Thymus (tissue), 11 donors: ENCODE data around the gene LOXHD1. TPM values are rescaled to one million over a fixed set of nuclear protein-coding genes. Genes with fewer than 3 reads are reported as not detected.

Experiments
- DNase-seq, 9 donors: peaks; one replicate each; pipeline ENCODE4 v3.0.0-alpha.2; 2013; ENCODE audit warnings: low spot score in 9 of 9, low read depth in 6 of 9, missing footprints in 1 of 9
- H3K27ac ChIP-seq, 2 donors: one replicate each; pipeline ENCODE4 v1.5.1; 2013; ENCODE audit warnings: control low read depth in 1 of 2, low read depth in 1 of 2, low read length in 1 of 2, mild to moderate bottlenecking in 1 of 2, moderate library complexity in 1 of 2
- H3K27me3 ChIP-seq, 2 donors: one replicate each; pipeline ENCODE4 v1.5.1; 2013; ENCODE audit warnings: low read length in 1 of 2; ENCODE audit not compliant: control insufficient read depth in 2 of 2, insufficient read depth in 1 of 2
- H3K36me3 ChIP-seq, 2 donors: one replicate each; pipeline ENCODE4 v1.5.1; 2013; ENCODE audit warnings: low read length in 1 of 2, mild to moderate bottlenecking in 1 of 2, moderate library complexity in 1 of 2; ENCODE audit not compliant: control insufficient read depth in 2 of 2, insufficient read depth in 2 of 2
- H3K4me1 ChIP-seq, 2 donors: one replicate each; pipeline ENCODE4 v1.5.1; 2013; ENCODE audit warnings: low read length in 2 of 2; ENCODE audit not compliant: control insufficient read depth in 2 of 2, insufficient read depth in 2 of 2
- H3K4me3 ChIP-seq, 2 donors: one replicate each; pipeline ENCODE4 v1.5.1; 2013; ENCODE audit warnings: low read length in 2 of 2, control low read depth in 1 of 2, mild to moderate bottlenecking in 1 of 2
- H3K9me3 ChIP-seq, 2 donors: one replicate each; pipeline ENCODE4 v1.5.1; 2013; ENCODE audit warnings: low read length in 1 of 2, mild to moderate bottlenecking in 1 of 2; ENCODE audit not compliant: control insufficient read depth in 2 of 2, insufficient read depth in 1 of 2
- WGBS: extraction: QIAGEN DNeasy Blood & Tissue Kit; methylation state at CpG from one replicate; pipeline ENCODE4 v1.1.7; 2013; 5-methylcytosine and 5-hydroxymethylcytosine counted together
- polyA plus RNA-seq: library from polyadenylated mRNA; stranded (reverse); fragments of 200-250 nt; gene quantifications from one replicate; pipeline ENCODE4 v1.2.3, GENCODE V29; 2013
- total RNA-seq: library from RNA; stranded (reverse); fragments of 120-200 nt; gene quantifications from one replicate; pipeline ENCODE4 v1.2.4, GENCODE V29; 2013
- donor health status: healthy.

The LOXHD1 gene
- total and polyA plus RNA-seq, 2 donors, result 0.09 to 0.24 TPM

GRCh38 chr18:46466234-46467160 is 190.5 kb downstream of the LOXHD1 start:
- no peak for DNase-seq
- WGBS, result 87% methylated on average over 9 of the region's 9 CpGs
- Histone ChIP-seq H3K4me1 (no peaks in the 10 kb centered on the region), H3K27ac (no peak overlapping the region), H3K9me3 (no peaks in the 10 kb centered on the region), H3K36me3 (no peaks in the 10 kb centered on the region), H3K27me3 (peaks cover 0 to 6% of the 10 kb centered on the region in 2 donors), H3K4me3 (no peak overlapping the region)

DNA sequence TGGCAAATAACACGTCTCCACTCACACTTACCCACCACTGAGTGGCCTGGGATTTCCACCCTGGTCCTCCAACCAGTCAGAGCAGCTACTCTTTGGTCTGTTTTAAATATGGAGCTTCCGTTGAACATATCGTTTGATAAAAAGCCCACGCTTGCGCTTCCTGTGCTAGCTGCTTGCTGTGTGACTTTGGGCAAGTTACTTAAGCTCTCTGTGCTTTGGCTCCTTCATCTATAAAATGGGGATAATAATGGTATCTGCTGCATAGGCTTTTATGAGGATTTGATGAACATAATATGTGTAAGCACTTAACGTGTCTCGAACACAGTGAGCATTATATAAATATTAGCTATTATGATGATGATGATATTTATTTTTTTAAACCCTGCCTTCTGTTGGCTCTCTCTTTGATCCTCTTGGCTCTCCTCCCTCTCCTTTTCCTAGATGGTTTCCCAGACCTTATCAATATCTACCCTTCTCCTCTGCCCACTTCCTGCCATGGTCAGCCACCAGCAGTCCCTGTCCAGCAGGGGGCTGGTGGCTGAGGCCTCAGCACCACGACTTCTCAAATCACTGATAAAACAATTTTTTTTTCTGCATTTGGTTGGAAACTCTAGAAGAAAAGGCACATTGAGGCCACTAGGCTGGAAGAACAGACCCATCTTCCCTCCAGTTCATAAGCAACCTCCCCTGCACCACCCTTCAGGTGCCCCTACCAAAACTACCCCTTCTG is 191.9 kb downstream of the LOXHD1 start:
- no peak overlapping the region for H3K27ac ChIP-seq
- H3K4me3 ChIP-seq, result no peak overlapping the region
- no peaks in the 10 kb centered on the region for H3K36me3 ChIP-seq
- H3K4me1 ChIP-seq, result no peaks in the 10 kb centered on the region
- no peak for DNase-seq
- WGBS, result 86% methylated on average over 8 of the region's 8 CpGs
- no peaks in the 10 kb centered on the region for H3K9me3 ChIP-seq
- H3K27me3 ChIP-seq, result peaks cover 0 to 6% of the 10 kb centered on the region in 2 donors

DNA sequence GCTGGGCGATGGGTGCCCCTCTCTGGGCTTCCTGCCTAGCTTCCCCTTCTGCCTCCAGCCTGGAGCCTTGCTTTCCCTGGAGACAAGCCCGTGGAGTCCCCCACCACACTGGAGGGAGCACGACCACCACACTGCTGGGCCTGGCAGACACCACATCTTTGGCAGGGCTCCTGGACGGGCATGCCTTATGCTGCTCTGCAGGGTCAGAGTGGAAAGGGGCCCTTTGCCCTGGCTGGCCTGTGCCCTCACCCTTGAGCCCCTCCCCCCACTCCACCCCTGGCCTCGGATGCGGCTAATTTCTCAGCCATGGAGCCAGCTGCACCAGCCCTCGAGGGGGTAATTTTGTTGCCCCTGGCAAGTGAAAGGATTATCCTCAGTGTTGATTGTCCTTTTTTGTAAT is 194.5 kb downstream of the LOXHD1 start:
- Histone ChIP-seq H3K4me1 (no peaks in the 10 kb centered on the region), H3K27me3 (peaks cover 0 to 6% of the 10 kb centered on the region in 2 donors), H3K27ac (no peak overlapping the region), H3K9me3 (no peaks in the 10 kb centered on the region), H3K4me3 (no peak overlapping the region), H3K36me3 (peaks cover 0 to 2% of the 10 kb centered on the region in 2 donors)
- WGBS, result 66% methylated on average over 7 of the region's 7 CpGs
- DNase-seq, result no peak

GRCh38 chr18:46461993-46462392 is 195.0 kb downstream of the LOXHD1 start:
- no peak for DNase-seq
- H3K27me3 ChIP-seq, result peaks cover 0 to 6% of the 10 kb centered on the region in 2 donors
- no peaks in the 10 kb centered on the region for H3K9me3 ChIP-seq
- WGBS, result 88% methylated on average over 6 of the region's 6 CpGs
- H3K36me3 ChIP-seq, result peaks cover 0 to 2% of the 10 kb centered on the region in 2 donors
- no peak overlapping the region for H3K27ac ChIP-seq
- no peaks in the 10 kb centered on the region for H3K4me1 ChIP-seq
- H3K4me3 ChIP-seq, result no peak overlapping the region

GRCh38 chr18:46460754-46461153 is 196.3 kb downstream of the LOXHD1 start:
- Histone ChIP-seq H3K4me3 (no peak overlapping the region), H3K27ac (no peak overlapping the region), H3K4me1 (no peaks in the 10 kb centered on the region), H3K36me3 (peaks cover 0 to 2% of the 10 kb centered on the region in 2 donors), H3K9me3 (no peaks in the 10 kb centered on the region), H3K27me3 (no peaks in the 10 kb centered on the region)
- DNase-seq, result no peak
- WGBS, result 97% methylated on average over 5 of the region's 5 CpGs

DNA sequence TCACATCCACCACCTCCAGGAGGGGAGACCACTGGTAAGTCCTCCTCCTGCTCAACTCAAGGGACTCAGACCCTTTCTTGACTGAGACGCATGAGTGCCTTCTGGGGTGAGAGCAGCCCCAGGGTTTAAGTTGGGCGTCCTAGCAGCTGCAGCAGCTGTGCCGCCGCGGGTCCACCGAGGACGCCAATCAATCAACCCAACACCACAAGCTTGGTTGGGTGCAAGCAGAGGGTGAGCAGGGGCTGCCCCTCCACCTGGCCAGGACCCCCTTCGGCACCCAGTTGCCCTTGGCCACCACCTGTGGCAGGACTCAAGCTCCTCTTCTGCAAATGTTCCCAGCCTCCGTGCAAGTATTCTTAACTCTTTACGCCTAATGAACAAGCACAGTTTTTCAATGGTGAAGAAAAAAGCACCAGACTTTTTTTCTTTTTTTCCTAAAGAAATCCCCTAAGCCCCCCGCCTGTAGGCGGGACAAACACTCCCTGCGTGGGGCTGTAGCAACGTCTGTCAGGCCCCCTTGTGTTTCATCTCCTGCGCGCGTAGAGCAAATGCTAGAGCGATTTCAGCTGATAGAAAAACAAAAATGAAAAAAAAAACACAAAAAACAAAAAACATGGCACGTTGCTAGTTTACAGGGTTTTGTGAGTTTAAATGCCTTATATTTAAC is 197.1 kb downstream of the LOXHD1 start:
- 95% methylated on average over 19 of the region's 19 CpGs for WGBS
- Histone ChIP-seq H3K4me3 (no peak overlapping the region), H3K27ac (no peak overlapping the region)

DNA sequence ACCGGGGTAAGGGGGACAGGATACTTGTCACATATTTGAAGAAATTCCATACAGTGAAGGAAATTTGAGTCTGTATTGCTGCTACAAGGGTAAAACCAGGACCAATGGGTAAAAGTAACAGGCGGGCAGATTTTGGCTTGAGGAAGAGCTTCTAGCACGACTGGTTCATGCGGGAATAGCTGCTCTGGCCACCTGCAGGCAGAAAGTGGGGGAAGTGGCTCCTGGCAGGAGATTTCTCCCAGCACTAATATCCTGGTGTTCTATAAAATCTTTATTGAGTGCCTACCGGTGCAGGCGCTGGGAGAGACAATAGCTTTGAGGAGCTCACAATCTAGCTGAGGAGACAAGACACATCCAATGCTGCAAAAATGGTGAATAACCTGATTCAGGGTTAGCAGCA is 198.5 kb downstream of the LOXHD1 start:
- Histone ChIP-seq H3K36me3 (peaks cover 0 to 2% of the 10 kb centered on the region in 2 donors), H3K4me1 (no peaks in the 10 kb centered on the region), H3K27ac (no peak overlapping the region), H3K4me3 (no peak overlapping the region), H3K27me3 (no peaks in the 10 kb centered on the region), H3K9me3 (no peaks in the 10 kb centered on the region)
- 89% methylated on average over 6 of the region's 6 CpGs for WGBS
- no peak for DNase-seq

More for the DNA sequence above, 197.1 kb downstream of the LOXHD1 start:
- Histone ChIP-seq H3K4me1 (no peaks in the 10 kb centered on the region), H3K27me3 (no peaks in the 10 kb centered on the region), H3K36me3 (peaks cover 0 to 2% of the 10 kb centered on the region in 2 donors), H3K9me3 (no peaks in the 10 kb centered on the region)
- no peak for DNase-seq

DNA sequence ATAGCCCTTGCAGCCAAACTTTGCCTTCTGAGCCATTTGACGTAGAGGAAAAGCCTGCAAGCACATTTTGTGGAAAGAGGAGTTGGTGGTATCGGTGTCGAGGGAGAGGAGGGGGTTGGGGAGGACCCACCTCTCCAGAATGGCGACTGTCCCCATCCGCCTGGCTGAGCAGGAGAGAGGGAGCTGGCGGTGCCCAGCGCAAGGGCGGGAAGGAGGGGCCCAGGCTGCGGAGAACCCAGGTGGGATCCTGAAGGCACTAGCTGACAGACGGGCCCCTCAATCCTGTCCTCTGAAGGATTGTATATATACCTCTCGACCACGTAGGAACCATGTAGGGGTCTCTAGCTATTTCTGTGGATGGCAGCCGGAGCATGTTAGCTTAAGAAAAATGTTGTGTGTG is 200.3 kb downstream of the LOXHD1 start:
- Histone ChIP-seq H3K4me1 (no peaks in the 10 kb centered on the region), H3K27me3 (no peaks in the 10 kb centered on the region), H3K4me3 (no peak overlapping the region), H3K36me3 (peaks cover 0 to 2% of the 10 kb centered on the region in 2 donors), H3K9me3 (no peaks in the 10 kb centered on the region), H3K27ac (no peak overlapping the region)
- DNase-seq, result no peak
- 98% methylated on average over 13 of the region's 13 CpGs for WGBS
